Measurements from ENCODE around the gene RNF11. TPM values are rescaled to one million over a fixed set of nuclear protein-coding genes. Genes with fewer than 3 reads are reported as not detected.

RNF11 gene
- total RNA-seq, 1 experiment from 2014 or later, result 55.8 TPM

- H2AFZ ChIP-seq (ENCODE audit: low read length), result no peak overlapping the region
- Mint-ChIP-seq H3K27ac (no peak overlapping the region), H3K4me1 (peaks cover 18 to 30% of the 10 kb centered on the region in 2 experiments), H3K4me3 (no peak overlapping the region), H3K27me3 (ENCODE audit: low read depth) (peaks cover 6% of the 10 kb centered on the region; the same call in 1 of the 2 replicates), H3K9me3 (no peaks in the 10 kb centered on the region), H3K36me3 (ENCODE audit: insufficient read depth in 1 of 3, low read depth in 3 of 3) (no peaks in the 10 kb centered on the region)
- H4K8ac ChIP-seq (replicated peaks; ENCODE audit: insufficient read length, low read depth, low read length), result no peak overlapping the region
- H3K56ac ChIP-seq (ENCODE audit: insufficient read length, low read depth, low read length), result no peak overlapping the region
- H4K91ac ChIP-seq (ENCODE audit: insufficient read length, low read depth, low read length), result no peak overlapping the region
- H2BK120ac ChIP-seq (ENCODE audit: low read depth, low read length, poor library complexity, severe bottlenecking), result no peak overlapping the region
- H3K4me1 ChIP-seq (ENCODE audit: insufficient read depth, low read length), result no peaks in the 10 kb centered on the region
- no peak overlapping the region for H3K23ac ChIP-seq (ENCODE audit: insufficient read length, low read depth, low read length)
- H3K4ac ChIP-seq (ENCODE audit: low read depth, low read length), result no peak overlapping the region
- H2AK5ac ChIP-seq (ENCODE audit: insufficient read length, low read length), result no peak overlapping the region
- no peak overlapping the region for H2BK12ac ChIP-seq (ENCODE audit: insufficient read length, low read depth, low read length)
- no peak for DNase-seq
- no peaks in the 10 kb centered on the region for H3K23me2 ChIP-seq (ENCODE audit: insufficient read length, low read depth, low read length, poor library complexity, severe bottlenecking)
- no peaks in the 10 kb centered on the region for H3K79me2 ChIP-seq (ENCODE audit: insufficient read depth, low read length)
- H3T11ph ChIP-seq (ENCODE audit: low read length), result no peak overlapping the region
- no peak overlapping the region for H3K9ac ChIP-seq (ENCODE audit: extremely low read depth, insufficient read length, low read length)
- no CpG with 5 or more reads among the region's 11 CpGs for WGBS (ENCODE audit: extremely low coverage, insufficient read length, low lambda C conversion rate)
- H3K18ac ChIP-seq (ENCODE audit: insufficient read length, low read depth, low read length), result no peak overlapping the region
- no peak overlapping the region for H2BK20ac ChIP-seq (ENCODE audit: low read depth, low read length, poor library complexity, severe bottlenecking)
- H3K9me3 ChIP-seq (ENCODE audit: control insufficient read depth, low read depth, low read length), result no peaks in the 10 kb centered on the region
- H3K14ac ChIP-seq (ENCODE audit: insufficient read depth, low read length), result no peak overlapping the region; the same call in 1 of the 2 replicates
- H4K20me1 ChIP-seq (ENCODE audit: control insufficient read depth, insufficient read depth, insufficient read length), result no peaks in the 10 kb centered on the region
- H2BK15ac ChIP-seq (ENCODE audit: low read depth, low read length), result no peak overlapping the region
- no peaks in the 10 kb centered on the region for H3K27me3 ChIP-seq (ENCODE audit: insufficient read depth, low read length)
- H2BK5ac ChIP-seq (ENCODE audit: insufficient read length, low read length), result no peak overlapping the region
- no peaks in the 10 kb centered on the region for H3K79me1 ChIP-seq (ENCODE audit: insufficient read depth, low read depth, low read length, poor library complexity, severe bottlenecking)
- TF ChIP-seq, protein P1, sequence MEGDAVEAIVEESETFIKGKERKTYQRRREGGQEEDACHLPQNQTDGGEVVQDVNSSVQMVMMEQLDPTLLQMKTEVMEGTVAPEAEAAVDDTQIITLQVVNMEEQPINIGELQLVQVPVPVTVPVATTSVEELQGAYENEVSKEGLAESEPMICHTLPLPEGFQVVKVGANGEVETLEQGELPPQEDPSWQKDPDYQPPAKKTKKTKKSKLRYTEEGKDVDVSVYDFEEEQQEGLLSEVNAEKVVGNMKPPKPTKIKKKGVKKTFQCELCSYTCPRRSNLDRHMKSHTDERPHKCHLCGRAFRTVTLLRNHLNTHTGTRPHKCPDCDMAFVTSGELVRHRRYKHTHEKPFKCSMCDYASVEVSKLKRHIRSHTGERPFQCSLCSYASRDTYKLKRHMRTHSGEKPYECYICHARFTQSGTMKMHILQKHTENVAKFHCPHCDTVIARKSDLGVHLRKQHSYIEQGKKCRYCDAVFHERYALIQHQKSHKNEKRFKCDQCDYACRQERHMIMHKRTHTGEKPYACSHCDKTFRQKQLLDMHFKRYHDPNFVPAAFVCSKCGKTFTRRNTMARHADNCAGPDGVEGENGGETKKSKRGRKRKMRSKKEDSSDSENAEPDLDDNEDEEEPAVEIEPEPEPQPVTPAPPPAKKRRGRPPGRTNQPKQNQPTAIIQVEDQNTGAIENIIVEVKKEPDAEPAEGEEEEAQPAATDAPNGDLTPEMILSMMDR (conservative IDR thresholded peaks at IDR 0.05), result no peak
- H3K27ac ChIP-seq (ENCODE audit: insufficient read length, low read depth, low read length), result no peak overlapping the region
- no peak overlapping the region for H3K4me2 ChIP-seq (ENCODE audit: insufficient read depth, insufficient read length, low read length)
- no peak overlapping the region for H4K5ac ChIP-seq (ENCODE audit: insufficient read length, low read depth, low read length)
These were observed 85.2 kb downstream of the RNF11 start for GRCh38 chr1:51320967-51321923.

Measured in H9 (cell line).